GM12873 (cell line): ENCODE results near the gene RAP1A.

ENCODE experiments used
- CTCF ChIP-seq: IDR thresholded peaks from 2 replicates; pipeline ENCODE4 v1.5.1; 2012; ENCODE audit warnings: low read depth, mild to moderate bottlenecking, moderate library complexity, low read length, control low read depth; ENCODE audit not compliant: insufficient read depth; ENCODE audit errors: missing control alignments

Gene RAP1A

GRCh38 chr1:111751906-111752575, 132.5 kb downstream of the RAP1A start:
- TF ChIP-seq CTCF = no peak

- TF ChIP-seq CTCF = no peak
Observed at GRCh38 chr1:111754984-111755330, 135.4 kb downstream of the RAP1A start.

DNA sequence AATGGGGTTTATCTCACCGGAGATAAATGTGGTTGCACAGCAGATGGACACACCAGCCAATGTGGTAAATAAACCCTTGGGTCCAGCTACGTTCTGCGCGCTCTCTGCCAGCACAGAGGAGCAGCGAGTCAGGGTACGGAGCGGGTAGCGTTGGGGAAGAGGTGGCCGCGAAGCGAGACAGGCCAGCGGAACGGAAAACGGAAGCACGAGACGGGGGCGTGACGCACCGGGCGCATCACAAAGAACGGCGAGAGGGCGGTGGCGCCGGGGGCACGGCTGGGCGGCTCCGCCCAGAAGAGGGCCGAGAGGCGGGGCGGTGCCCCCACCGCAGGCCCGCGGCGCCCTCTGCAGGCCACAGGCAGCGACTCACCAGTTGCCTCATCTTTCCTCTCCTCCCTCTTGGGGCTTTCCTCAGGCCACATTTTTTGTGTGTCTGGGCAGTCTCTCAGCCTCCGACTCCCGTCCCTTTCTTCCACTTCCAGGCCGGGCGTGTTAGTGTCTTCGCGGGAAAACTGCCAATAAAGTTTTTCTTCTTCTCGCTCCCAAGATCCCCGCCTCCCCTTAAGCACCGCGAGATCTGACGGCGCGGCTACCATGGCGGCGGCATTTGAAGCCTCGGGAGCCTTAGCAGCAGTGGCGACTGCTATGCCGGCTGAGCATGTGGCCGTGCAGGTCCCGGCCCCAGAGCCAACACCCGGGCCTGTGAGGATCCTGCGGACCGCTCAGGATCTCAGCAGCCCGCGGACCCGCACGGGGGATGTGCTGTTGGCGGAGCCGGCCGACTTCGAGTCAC, 135.9 kb downstream of the RAP1A start, which contains the start of gene DDX20:
Gene DDX20 (plus strand): TSS at position 571 of the 793 bp plus-strand sequence. CDS start 24 bp downstream, at position 595.
- peak; percentile 90 for TF ChIP-seq CTCF

- TF ChIP-seq CTCF = no peak
Observed at GRCh38 chr1:111756124-111756513, 136.5 kb downstream of the RAP1A start.

- TF ChIP-seq CTCF = no peak
Observed at GRCh38 chr1:111758373-111758772, 138.8 kb downstream of the RAP1A start.

DNA sequence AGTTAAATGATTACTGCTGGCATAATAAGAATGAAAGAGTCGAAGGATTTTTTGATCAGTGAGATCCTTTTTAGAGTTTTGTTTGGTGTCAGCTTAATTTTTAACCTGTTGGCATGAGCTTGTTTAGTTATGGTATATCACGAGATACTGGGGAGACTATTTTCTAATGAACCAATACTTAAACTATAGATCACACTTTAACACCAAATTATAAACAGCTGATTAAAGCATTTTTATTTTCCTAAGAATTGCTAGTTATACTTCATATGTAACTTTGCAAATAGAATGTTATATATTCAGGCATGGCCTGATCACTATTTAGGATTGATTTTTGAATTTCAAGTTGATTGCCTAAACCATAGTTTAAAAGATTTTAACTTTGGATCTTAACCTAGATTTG, 142.1 kb downstream of the RAP1A start:
- TF ChIP-seq CTCF = no peak

DNA sequence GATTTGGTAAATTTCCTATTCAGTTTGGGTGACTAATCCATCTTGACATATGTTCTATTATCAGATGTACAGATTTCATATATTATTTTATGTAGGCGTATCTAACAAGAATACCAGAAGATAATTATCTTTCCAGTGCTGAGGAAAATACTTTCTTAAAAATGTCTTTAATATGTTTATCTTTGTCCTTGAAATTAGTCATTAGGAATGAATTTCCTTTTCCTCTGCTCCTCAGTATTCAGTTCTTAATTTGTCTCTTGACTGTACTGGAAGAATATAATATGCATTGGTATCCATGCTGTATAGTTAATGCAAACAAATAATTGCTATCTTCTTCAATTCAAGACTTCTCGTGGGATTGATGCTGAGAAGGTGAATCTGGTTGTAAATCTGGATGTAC, 142.7 kb downstream of the RAP1A start:
- TF ChIP-seq CTCF = no peak
